Esophagus squamous epithelium (tissue), 4 donors: ENCODE data around the gene SLC5A4.

ENCODE experiments used
- POLR2A ChIP-seq, 4 donors: fragments of 450-650 bp; IDR thresholded peaks; one replicate each; pipeline ENCODE4 v1.6.1; 2017; ENCODE audit warnings: antibody characterized with exemption in 4 of 4, mild to moderate bottlenecking in 4 of 4, moderate library complexity in 3 of 4
- TF ChIP-seq, protein P1 (sequence below), 6 experiments: fragments of 450-650 bp in 4 of 6; fragments of 200-600 bp in 2 of 6; sonication (generic) in 2 of 6; IDR thresholded peaks; one replicate each; pipeline ENCODE4 v1.5.1; 2016 to 2019; ENCODE audit warnings: antibody characterized with exemption in 6 of 6, mild to moderate bottlenecking in 4 of 6, moderate library complexity in 4 of 6

DNA sequence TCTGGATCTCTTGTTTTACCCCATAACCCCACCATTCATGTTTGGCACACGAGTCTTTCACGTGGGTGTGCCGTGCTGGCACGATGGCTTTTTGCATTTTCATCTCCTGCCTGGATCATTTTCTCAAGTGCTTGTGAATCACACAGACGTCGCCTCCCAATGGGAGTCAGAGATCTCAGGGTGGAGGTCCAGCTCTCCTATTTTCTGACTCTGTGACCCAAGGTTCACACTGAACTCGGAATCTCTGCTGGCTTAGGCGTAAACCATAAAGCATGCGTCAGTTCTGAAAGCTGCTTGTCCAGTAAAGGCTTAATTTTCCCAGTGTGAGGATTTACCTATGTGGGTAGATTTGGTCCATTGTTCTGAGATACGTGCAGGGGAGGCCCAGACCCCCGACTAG is 80.0 kb downstream of the SLC5A4 start:
- TF ChIP-seq POLR2A (IDR thresholded peaks at IDR 0.05): no peak
- TF ChIP-seq, protein P1, sequence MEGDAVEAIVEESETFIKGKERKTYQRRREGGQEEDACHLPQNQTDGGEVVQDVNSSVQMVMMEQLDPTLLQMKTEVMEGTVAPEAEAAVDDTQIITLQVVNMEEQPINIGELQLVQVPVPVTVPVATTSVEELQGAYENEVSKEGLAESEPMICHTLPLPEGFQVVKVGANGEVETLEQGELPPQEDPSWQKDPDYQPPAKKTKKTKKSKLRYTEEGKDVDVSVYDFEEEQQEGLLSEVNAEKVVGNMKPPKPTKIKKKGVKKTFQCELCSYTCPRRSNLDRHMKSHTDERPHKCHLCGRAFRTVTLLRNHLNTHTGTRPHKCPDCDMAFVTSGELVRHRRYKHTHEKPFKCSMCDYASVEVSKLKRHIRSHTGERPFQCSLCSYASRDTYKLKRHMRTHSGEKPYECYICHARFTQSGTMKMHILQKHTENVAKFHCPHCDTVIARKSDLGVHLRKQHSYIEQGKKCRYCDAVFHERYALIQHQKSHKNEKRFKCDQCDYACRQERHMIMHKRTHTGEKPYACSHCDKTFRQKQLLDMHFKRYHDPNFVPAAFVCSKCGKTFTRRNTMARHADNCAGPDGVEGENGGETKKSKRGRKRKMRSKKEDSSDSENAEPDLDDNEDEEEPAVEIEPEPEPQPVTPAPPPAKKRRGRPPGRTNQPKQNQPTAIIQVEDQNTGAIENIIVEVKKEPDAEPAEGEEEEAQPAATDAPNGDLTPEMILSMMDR (IDR thresholded peaks at IDR 0.05): no peak
